ENCODE data around the gene SYNM. TPM values are rescaled to one million over a fixed set of nuclear protein-coding genes. Genes with fewer than 3 reads are reported as not detected.

The SYNM gene
- total RNA-seq, 1 donor from 2014 or later = 0.02 TPM

- CTCF ChIA-PET = no interaction called here
Measured at GRCh38 chr15:99163271-99164062, 58.6 kb downstream of the SYNM start.

GRCh38 chr15:99164119-99164518, 59.2 kb downstream of the SYNM start:
- no peak for TF ChIP-seq CTCF (IDR thresholded peaks at IDR 0.05)
- Mint-ChIP-seq H3K36me3 (ENCODE audit: low read depth) (no peaks in the 10 kb centered on the region), H3K27ac (no peak overlapping the region), H3K27me3 (no peaks in the 10 kb centered on the region), H3K9me3 (no peaks in the 10 kb centered on the region), H3K4me1 (peaks cover 19% of the 10 kb centered on the region), H3K4me3 (no peak overlapping the region)
- no peak for ATAC-seq (ENCODE audit: low read depth)
- intact Hi-C loops (cut with micrococcal nuclease) = no loop called here
- no peak for DNase-seq
- CTCF ChIA-PET = no interaction called here
- POLR2A ChIA-PET = no interaction called here

More at GRCh38 chr15:99163271-99164062, 58.6 kb downstream of the SYNM start:
- H3K4me3 Mint-ChIP-seq = no peak overlapping the region
- POLR2A ChIA-PET = no interaction called here
- no peak for TF ChIP-seq CTCF (IDR thresholded peaks at IDR 0.05)
- intact Hi-C loops (cut with micrococcal nuclease) = no loop called here
- H3K27me3 Mint-ChIP-seq = no peaks in the 10 kb centered on the region
- no peaks in the 10 kb centered on the region for H3K9me3 Mint-ChIP-seq
- H3K4me1 Mint-ChIP-seq = peaks cover 14% of the 10 kb centered on the region
- H3K36me3 Mint-ChIP-seq (ENCODE audit: low read depth) = no peaks in the 10 kb centered on the region
- DNase-seq (no peak), ATAC-seq (ENCODE audit: low read depth) (no peak)
- H3K27ac Mint-ChIP-seq = no peak overlapping the region

DNA sequence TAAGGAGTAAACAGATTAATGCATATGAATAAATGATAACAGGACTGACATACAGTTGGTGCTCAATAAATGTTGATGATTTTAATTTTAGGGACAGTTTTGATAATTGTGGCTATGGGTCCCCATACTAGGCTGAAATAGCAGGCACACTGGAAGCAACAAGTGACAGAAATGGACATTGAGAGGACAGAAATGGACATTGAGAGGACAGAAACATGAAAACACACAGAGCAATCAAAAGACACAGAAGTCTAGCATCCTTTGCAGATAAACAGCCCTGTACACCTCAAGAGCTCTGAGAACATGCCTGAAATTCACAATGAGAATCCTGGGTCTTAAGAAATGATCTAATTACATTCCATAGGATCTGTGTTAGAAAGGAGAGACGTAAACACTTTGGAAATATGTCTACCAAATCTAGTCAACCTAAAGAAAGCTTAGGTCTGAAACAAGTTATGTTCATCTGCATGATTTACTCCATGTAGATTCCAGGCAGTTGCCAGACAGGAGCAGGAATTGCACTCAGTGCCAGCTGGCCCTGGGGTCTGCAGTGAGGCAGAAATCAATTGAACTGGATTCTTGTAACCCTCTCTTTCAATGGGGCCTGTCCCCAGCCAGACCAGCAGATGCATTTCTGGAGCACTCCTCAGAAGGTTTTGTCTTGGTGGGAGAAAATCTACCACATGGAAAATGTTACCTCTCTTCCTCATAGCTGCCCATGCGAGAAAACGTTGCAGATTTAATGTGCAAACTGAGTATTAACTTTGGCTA, 60.3 kb downstream of the SYNM start:
- no peaks in the 10 kb centered on the region for H3K9me3 Mint-ChIP-seq
- no peak overlapping the region for H3K27ac Mint-ChIP-seq
- POLR2A ChIA-PET = no interaction called here
- H3K36me3 Mint-ChIP-seq (ENCODE audit: low read depth) = no peaks in the 10 kb centered on the region
- peaks cover 20% of the 10 kb centered on the region for H3K4me1 Mint-ChIP-seq
- TF ChIP-seq CTCF (IDR thresholded peaks at IDR 0.05) = no peak
- no peaks in the 10 kb centered on the region for H3K27me3 Mint-ChIP-seq
- ATAC-seq (ENCODE audit: low read depth) (no peak), DNase-seq (no peak)
- CTCF ChIA-PET = no interaction called here
- intact Hi-C loops (cut with micrococcal nuclease) = no loop called here
- H3K4me3 Mint-ChIP-seq = no peak overlapping the region

DNA sequence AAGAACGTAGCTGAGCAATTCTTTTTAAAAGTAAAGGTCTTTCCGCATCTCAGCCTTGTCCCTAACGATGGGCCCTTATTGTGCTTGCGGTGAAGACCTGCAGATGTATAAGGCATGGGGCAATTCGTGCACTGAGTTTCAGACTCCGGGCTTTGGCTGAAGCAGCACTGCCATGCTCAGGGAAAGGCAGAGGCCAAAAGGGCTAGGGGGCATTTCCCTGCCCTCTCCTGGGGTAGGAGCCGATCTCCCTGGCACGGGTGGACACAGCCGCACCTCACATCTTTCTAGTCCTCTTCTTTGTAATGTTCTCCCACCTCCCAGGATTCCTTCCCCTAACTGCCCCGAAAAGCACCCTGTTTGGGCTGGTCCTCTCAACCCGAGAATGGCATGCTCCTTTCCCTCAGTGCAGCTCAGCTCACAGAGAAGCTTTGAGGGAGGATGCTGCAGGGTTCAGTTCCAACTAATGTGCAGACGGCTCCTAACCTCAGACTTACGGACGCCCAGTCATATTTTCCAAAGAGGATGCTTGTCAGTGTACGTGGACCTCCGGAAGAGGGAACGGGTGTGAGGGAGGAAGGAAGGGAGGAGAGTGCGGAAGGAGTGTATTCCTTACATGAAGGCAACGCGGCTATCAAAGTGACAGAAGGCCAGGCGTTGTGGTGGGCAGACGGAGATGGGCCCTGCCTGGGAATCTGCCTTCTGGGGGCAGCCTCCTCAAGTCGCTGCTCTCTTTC, 61.2 kb downstream of the SYNM start:
- Mint-ChIP-seq H3K9me3 (no peaks in the 10 kb centered on the region), H3K4me1 (peaks cover 20% of the 10 kb centered on the region), H3K4me3 (no peak overlapping the region), H3K27ac (no peak overlapping the region), H3K27me3 (no peaks in the 10 kb centered on the region), H3K36me3 (ENCODE audit: low read depth) (no peaks in the 10 kb centered on the region)
- no peak for ATAC-seq (ENCODE audit: low read depth)
- TF ChIP-seq CTCF (IDR thresholded peaks at IDR 0.05) = no peak
- intact Hi-C loops (cut with micrococcal nuclease) = no loop called here
- no peak for DNase-seq
- ChIA-PET POLR2A (no interaction called here), CTCF (no interaction called here)

DNA sequence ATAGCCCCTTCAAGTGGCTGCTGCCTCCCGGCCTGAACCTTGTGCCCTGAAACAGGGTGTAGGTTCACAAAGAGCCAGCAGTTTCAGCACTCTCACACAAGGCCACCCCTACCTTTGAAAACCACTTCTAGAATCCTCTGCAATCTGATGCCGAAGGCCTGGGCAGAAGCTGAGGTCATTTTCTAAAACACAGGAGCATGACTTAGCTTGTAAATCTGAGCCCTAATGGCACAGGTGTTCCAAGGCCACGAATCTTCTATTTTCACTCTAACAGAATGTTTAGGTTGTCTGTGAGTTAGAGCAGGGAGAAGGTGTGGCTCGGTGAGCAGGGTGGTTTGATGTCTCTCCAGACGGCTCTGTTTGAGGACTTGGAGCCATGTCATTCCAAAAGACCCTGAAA, 62.3 kb downstream of the SYNM start:
- no peak for TF ChIP-seq CTCF (IDR thresholded peaks at IDR 0.05)
- H3K27me3 Mint-ChIP-seq = no peaks in the 10 kb centered on the region
- ChIA-PET POLR2A (no interaction called here), CTCF (no interaction called here)
- H3K36me3 Mint-ChIP-seq (ENCODE audit: low read depth) = no peaks in the 10 kb centered on the region
- DNase-seq (no peak), ATAC-seq (ENCODE audit: low read depth) (no peak)
- no peaks in the 10 kb centered on the region for H3K9me3 Mint-ChIP-seq
- peaks cover 20% of the 10 kb centered on the region for H3K4me1 Mint-ChIP-seq
- H3K27ac Mint-ChIP-seq = no peak overlapping the region
- intact Hi-C loops (cut with micrococcal nuclease) = no loop called here
- no peak overlapping the region for H3K4me3 Mint-ChIP-seq
